Measurements from ENCODE around the gene SLC9A4.

The SLC9A4 gene

DNA sequence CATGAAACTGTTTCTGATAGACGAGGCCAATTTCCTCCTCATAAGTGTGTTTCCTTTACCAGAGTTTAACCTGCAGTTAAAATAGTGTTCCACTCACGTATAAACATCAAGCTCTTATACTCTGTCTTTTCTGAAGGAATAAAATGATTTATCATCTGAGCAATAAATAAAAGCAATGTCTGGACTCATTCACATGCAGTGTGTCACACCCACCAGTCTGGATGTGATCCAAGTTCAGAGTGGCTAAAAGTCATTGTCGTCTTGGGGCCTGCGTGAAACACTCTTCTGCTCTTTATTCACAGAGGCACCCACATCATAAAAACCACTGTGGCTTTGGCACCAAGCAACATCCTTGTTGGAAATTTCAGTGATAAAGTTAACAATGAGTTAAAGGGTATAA, 19.5 kb upstream of the SLC9A4 start:
- no peak for DNase-seq (ENCODE audit: low read depth)

DNA sequence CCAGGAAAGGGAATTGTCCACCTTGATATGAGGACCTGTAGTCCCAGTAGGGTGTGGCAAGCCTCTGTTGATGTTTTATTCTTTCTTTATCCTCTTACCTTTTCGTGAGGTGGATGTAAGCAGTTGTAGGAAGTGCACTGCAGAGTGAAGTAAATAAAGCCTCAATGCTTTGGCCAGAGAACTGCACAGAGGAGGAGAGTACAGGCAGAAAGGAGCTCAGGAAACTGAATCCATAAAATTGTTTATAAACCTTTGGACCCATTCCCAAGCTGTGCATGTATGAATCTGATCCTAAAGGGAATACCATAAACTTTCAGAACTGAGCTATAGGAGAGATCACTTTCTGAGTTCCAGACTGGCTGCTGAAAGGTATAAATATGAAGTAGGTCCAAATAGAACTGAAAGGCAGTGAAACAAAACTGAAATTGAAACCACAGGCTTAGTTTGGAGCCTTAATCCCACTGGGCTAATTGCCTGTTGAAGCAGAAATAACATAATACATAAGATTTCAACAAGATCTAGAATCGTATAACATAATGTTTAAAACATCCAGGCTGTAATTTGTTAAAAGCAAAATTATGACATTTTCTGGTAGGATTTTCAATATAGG, 17.9 kb upstream of the SLC9A4 start:
- no peak for DNase-seq (ENCODE audit: low read depth)

DNA sequence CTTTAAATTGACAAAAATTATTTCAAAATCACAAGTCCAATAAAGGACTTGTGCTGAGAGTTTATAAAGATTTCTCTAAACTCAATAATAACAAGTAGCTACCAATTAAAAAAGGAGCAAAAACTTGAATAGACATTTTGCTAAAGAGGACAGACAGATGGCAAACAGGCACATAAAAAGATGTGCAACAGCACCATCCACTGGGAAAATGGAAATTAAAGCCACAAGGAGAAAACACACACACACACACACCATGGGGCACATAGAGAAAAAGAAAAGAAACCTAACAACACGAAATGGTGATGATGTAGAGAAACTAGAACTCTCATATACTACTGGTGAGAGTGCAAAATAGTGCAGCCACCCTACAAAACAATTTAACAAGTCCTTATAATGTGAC, 12.6 kb upstream of the SLC9A4 start:
- no peak for DNase-seq (ENCODE audit: low read depth)

DNA sequence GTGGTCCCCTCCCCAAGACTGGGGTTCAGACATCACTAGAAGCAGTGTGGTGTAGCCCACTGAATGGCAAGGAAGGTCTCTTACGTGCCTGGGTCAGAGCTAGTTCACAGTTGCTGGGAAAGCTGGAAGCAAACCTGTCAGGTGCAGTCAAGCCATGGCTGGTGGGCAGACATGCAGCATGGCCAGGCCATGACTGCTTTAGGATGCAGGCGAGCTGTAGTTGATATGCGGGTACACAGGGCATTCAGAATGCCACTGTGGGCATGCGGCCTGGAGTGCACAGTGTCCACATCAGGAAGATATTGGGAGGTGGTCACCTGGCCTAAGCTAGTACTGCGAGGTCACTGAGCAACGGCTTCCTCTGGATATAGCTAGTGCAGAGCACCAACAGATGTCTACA, 11.8 kb upstream of the SLC9A4 start:
- no peak for DNase-seq (ENCODE audit: low read depth)

DNA sequence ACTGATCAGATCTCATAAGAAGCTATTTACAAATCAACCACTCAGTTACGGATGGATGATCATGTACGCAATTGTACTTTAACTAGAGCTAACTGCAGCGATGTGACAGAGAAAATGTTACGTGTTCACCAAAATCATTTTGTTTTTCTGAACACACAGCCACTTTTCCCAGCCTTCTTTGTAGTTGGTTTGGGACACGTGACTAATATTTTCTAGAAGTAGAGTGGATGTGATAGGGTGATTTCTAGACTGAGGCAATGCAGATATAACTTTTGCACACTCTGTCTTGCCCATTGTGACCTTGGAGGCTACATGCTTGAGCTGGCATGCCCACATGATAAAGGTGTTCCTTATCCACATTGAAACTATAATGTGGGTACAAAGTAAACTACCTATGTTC, 9.9 kb upstream of the SLC9A4 start:
- no peak for DNase-seq (ENCODE audit: low read depth)

DNA sequence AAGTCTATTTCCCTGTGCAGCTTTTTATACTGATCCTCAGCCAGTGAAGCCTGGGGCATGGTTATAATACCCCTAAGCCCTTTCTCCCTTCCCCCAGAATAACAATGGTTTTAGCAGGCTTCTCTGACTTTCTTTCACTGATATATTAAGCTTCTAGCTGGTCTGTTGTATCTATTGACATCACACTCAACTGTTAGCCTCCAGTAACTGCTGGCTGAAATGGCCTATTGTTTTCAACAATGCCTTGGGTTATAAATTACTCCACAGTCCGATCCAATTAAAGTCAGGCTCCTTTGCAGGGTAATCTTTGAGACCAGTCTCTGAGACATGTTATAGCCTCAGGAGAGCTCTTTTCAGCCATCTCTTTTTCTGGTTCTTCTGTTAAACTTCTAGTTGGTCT, 2.9 kb upstream of the SLC9A4 start:
- DNase-seq (ENCODE audit: low read depth), result no peak

DNA sequence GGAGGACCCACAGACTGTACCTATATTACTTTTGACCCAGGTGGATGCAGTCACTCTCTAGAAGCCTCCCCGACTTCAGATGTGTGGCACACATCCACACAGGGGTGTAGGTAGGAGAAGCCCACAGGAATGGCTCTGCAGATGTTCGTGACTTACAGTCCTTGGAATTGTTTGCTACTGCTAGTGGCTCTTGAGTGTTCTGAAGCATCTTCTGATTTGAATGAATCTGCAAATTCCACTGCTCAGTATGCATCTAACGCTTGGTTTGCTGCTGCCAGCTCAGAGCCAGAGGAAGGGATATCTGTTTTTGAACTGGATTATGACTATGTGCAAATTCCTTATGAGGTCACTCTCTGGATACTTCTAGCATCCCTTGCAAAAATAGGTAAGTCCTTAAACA, 605 bp downstream of the SLC9A4 start:
- no peak for DNase-seq (ENCODE audit: low read depth)

DNA sequence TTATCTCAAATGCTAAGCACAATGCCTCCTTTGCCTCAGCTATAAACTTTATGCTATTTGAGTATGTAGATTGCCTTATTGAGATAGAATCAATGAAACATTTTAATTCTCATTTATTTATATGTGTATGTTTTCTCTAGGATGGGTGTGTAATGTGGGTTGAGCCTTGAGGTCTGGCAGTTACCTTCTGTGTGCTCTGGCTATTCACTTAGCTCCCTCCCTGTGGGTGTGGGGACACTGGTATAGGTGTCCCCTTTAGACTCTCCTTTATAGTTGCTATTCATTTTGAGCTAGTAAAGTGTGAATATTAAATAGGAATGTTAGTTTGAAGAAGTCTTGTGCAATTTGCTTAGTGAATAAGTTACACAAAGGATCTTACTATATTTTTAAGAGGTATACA, 1.8 kb downstream of the SLC9A4 start:
- DNase-seq (ENCODE audit: low read depth), result no peak

DNA sequence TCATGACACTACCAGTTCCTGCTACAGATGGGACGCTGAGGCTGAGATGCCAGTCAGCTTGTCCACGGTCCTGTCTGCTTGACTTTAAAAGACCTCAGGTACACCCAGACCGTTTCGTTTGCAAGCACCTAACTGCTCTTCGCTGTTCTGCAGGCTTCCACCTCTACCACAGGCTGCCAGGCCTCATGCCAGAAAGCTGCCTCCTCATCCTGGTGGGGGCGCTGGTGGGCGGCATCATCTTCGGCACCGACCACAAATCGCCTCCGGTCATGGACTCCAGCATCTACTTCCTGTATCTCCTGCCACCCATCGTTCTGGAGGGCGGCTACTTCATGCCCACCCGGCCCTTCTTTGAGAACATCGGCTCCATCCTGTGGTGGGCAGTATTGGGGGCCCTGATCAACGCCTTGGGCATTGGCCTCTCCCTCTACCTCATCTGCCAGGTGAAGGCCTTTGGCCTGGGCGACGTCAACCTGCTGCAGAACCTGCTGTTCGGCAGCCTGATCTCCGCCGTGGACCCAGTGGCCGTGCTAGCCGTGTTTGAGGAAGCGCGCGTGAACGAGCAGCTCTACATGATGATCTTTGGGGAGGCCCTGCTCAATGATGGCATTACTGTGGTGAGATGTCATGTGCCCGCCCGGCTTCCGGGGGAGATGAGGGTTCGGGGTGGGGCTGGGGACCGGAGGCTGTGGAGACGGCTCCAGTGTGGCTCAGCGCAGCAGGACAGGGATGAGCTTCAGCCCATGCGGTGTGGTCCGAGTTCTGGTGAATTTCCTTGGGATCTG, 5.9 kb downstream of the SLC9A4 start:
- no peak for DNase-seq (ENCODE audit: low read depth)

DNA sequence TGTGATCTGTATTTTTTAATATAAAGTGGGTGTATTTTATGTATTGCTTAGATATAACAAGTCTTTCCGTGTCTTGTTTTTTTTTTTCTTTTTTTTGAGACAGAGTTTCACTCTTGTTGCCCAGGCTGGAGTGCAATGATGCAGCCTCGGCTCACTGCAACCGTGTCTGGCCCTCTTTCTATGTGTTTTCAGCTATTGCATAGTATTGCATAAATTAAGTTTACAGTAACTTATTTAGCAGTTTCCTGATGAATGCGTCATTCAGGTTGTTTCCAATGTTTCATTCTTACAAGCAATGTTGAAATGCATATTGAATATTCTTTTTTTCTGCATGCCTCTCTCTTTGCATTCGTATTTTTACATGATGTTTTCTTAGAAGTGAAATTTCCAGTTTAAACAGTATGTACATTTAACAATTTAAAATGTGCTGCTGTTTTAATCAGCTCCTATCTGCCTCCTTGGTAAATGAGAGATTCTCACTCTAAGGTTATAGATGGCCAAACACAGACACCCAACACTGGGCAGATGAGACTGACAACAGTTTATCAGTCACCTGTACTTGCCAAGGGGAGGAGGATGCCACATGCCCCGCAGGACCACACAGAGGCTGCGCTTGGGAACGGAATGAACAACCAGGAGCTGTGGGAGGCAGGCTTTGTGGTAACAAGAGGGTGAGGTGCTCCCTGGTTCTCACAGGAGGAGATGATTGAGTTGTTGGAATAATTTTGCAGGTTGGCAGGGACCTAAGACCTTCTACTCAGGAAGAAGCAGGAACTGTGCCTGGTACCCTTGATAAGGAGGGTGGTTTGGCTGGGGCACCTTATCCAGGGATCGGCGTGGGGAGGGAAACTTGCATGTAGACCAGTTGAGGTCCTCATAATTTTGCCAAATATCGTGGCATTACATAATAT, 7.5 kb downstream of the SLC9A4 start:
- DNase-seq (ENCODE audit: low read depth), result no peak

DNA sequence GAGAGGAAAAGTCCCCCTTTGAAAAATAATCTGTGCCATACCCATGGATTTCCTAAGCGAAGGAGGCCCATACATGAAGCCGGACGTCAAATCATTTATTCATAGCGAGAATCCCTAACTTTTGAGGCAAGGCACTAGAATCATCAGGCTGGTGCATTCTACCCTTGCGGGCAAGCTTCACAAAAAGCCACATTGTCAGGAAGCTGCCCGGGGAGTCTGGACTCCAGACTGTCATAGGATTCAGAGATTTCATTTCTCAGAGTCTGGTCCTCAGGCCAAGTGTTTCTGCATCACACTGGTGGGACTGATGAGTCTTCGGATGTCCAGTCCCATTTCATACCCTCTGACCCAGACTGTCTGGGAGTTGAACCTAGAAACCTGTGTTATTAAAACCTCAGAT, 8.9 kb downstream of the SLC9A4 start:
- DNase-seq (ENCODE audit: low read depth), result no peak

DNA sequence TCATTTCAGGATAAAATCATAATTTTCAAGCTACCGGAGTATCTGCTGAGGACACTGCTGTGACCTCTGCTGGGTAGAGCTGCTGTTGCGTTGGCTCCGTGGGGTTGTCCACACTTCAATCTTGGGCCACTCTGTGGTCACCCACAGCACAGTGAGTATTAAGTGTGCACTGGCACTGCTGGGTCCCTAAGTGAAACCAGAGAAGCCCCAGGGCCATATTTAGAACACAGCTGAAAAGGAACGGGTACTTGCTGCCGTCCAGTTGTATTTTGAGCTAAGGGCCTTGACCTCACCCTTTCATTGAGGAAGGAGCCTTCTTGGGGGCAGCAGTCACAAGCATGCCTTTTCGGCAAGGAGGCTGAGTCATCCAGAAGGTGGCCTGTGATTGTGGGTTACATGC, 10.1 kb downstream of the SLC9A4 start:
- no peak for DNase-seq (ENCODE audit: low read depth)

DNA sequence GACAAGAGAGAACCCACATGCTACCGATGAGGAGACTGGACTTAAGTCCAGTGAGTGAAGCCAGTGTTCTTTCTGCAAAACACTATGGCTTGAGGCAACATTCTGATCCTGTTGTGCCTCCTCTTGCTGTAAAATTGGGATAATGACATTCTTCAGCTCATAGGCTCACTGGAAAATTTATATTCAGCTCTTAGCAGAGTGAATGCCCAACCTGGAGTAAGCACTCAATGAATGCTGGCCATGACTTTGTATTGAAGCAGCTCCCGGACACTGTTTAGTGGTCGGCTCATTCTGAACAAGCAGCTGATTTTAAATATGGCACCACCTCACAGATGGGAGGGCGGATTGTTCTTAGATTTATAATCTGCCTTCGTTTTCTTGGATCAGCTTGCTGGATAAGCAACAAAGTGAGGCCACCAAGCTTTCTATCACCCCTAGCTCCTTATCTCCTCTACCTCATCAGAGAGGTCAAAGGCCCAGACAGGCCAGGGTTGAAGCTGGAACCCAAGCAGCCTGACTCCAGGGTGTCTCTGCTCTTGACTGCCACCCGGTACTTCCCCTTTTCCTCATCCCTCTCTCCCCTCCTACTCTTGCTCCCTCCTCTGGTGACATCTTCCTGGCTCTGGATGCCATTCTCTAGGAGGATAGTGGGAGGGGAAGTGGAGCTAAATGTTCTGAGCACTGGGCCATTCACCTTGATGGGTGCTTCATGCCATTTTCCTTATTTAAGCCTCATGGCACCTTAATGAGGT, 11.5 kb downstream of the SLC9A4 start:
- DNase-seq (ENCODE audit: low read depth), result no peak

DNA sequence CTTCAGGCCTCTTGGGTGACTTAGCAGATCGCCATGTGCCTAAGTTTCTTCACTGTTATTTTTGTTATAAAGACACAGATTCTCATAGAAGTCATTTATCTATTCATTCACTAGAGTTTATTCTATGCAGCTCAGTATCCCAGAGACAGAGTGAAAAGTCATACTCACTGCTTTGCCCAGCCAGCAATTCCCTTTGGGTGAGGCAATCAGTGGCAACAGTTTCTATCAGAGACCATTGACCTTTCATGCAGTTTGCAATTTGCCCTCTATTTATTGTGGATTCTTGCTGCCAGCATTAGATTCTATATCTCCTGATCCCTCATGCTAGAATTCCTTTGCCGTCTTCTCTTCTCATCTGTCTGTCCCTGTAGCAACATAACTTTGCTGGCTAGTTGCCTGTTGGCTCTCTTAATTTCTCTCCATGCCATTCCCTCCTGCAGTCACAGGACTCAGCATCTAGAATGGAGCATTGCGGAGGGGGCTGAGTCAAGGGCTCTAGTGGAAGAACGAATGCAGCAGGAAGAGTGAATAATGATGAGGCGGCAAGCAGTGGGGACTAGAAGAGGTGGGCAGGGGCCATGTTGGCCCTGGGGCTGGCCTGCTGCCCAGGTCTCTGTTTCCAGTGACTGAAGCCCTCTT, 12.2 kb downstream of the SLC9A4 start:
- no peak for DNase-seq (ENCODE audit: low read depth)

DNA sequence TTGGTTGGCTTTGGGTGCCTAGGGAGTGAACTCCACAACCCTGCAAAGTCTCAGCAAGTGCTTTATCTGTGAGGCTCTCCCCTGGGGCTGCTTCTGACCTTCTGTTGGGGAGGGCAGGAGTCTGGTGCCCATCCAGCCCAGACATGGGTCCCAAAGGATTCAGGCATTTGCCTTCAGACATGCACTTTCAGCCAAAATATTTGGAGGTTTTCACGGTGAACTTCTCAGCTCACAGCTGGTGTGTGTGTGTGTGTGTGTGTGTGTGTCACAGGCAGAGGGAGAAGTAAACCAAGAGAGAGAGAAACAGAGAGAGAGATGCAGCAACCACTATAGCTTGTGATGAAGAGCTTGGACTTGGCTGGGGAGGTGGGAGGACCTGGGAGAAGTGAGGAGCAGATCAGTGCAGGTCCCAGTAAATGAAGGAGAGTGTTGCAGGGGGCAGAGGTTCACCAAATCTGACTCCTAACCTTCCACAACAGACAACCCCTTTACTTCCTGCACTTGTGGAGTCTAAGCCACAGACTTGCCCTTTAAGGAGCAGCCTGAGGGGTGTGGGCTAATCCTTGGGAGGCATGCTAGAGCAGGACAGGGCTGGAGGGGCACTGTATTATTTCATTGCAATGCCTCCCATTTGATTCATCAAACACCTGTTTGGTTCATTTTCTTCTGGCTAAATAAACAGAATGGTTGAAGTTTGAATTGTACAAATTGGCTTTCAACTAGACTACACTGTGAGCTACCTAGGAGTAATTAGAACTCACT, 14.1 kb downstream of the SLC9A4 start:
- no peak for DNase-seq (ENCODE audit: low read depth)

DNA sequence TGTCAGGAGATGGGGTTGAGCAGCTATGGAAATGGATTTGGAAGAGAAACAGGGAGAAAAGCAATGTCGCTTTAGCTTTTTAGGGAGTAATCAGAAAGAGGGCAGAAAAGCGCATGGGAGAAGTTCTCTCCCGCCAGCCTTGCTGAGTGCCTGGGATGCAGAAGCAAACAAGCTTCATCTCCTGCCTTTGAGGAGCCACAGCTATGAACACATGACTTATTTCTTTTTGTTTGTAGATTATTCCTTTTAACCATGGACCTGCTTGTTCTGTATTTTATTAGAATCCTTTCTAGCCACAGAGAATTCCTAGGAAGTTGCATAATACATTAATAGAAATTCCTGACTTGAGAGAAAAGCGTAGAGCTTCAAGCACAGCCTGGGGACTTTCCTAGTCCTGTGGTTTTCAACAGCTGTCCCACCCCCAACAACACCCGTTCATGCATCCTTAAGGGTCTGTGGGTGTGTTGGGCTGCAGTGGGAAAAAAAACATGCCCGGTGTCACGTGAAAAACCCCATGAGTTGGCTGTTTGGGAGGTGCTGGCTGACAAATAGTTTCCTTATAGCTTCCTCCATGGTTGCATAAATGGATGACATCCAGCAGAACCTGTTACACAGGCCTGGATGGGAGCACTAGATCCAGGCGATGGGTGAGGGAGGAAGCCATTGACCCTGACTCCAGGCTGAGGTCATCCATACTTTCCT, 14.9 kb downstream of the SLC9A4 start:
- DNase-seq (ENCODE audit: low read depth), result no peak

DNA sequence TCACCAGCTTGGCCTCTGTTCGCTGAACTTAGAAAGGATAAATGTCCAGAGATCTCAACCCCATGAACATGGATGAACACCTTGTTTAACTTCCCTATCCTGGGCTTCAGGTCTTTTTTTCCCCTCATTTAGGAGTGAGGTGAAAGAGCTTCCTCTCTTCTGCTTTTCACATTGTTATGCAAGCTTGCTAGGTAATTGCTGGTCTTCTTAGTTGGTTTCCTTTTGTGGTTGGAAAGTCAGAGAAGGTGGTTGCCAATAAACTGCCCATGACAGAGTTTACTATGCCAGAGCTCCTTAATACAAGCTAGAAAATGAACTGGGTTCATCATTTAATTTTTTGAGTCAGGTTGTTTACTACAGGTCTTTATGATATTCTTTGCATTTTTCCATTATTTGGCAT, 16.6 kb downstream of the SLC9A4 start:
- no peak for DNase-seq (ENCODE audit: low read depth)

DNA sequence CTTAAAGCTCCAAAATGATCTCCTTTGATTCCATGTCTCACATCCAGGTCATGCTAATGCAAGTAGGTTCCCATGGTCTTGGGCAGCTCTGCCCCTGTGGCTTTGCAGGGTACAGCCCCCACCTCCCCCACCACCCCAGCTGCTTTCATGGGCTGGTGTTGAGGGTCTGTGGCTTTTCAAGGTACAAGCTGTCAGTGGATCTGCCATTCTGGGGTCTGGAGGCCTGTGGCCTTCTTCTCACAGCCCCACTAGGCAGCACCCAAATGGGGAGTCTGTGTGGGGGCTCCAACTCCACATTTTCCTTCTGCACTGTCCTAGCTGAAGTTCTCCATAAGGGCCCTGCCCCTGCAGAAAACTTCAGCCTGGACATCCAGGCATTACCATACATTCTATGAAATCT, 19.0 kb downstream of the SLC9A4 start:
- no peak for DNase-seq (ENCODE audit: low read depth)

DNA sequence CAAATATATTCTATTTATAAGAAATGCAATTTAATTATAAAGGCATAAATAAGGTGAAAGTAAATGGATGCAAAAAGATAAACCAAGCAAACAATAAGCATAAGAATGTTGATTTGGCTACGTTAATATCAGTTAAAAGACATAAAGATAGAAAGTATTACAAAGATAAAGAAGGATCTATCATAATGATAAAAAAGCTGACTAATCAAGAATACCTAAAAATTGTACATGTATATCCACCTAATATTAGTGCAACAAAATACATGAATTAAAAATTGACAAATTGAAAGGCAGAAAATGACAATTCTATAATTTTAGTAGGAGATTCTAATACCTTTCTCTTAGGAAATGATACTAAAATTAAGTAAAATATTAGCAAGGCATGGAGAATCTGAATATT, 21.5 kb downstream of the SLC9A4 start:
- no peak for DNase-seq (ENCODE audit: low read depth)

DNA sequence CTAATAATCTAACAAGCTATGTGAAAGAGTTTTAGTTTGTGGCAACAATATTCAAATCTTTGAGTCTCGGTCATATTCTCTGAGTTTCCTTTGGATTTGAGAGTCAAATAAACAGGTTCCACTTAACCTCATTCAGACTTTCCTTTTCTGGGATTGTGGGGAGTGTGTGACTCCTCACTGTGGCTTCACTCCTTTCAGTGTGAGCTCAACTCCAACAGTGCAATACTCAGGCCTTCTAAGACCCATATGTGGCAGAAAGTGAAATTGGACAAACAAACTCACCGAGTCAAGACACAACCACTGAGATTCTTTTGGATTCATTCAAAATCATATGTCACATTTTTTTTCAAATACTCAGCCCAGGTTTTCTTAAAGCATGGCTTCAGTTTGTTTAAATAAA, 25.4 kb downstream of the SLC9A4 start:
- DNase-seq (ENCODE audit: low read depth), result no peak
